Testis (tissue), 3 donors: ENCODE data around the gene PTGES2. TPM values are rescaled to one million over a fixed set of nuclear protein-coding genes. Genes with fewer than 3 reads are reported as not detected.
"Not testable (repeated sequence)": the region's sequence is repeated elsewhere in the genome, so short reads cannot be mapped to it uniquely, and the experiment has no call there.

Experiments
- DNase-seq: peaks from one replicate; pipeline ENCODE4 v3.0.0-alpha.2; 2019
- H3K27ac ChIP-seq, 2 donors: fragments of 200-600 bp; sonication (generic); one replicate each; pipeline ENCODE4 v1.5.1; 2019
- H3K27me3 ChIP-seq: fragments of 200-600 bp; sonication (generic); one replicate; pipeline ENCODE4 v1.5.1; 2019
- H3K36me3 ChIP-seq: fragments of 200-600 bp; sonication (generic); one replicate; pipeline ENCODE4 v1.5.1; 2017; ENCODE audit warnings: low read depth; ENCODE audit errors: missing control alignments
- H3K4me1 ChIP-seq: fragments of 200-600 bp; sonication (generic); one replicate; pipeline ENCODE4 v1.5.1; 2019
- H3K4me3 ChIP-seq, 2 donors: fragments of 200-600 bp; sonication (generic); one replicate each; pipeline ENCODE4 v1.5.1; 2017 to 2019
- H3K9me3 ChIP-seq: fragments of 200-600 bp; sonication (generic); one replicate; pipeline ENCODE4 v1.5.1; 2017
- CTCF ChIP-seq, 3 experiments: fragments of 450-650 bp in 2 of 3; fragments of 200-600 bp in 1 of 3; sonication (generic) in 1 of 3; IDR thresholded peaks; one replicate each; pipeline ENCODE4 v1.5.1; 2016 to 2019; ENCODE audit warnings: antibody characterized with exemption in 3 of 3, mild to moderate bottlenecking in 2 of 3, moderate library complexity in 1 of 3
- POLR2A ChIP-seq: fragments of 450-650 bp; IDR thresholded peaks from one replicate; pipeline ENCODE4 v1.6.1; 2017; ENCODE audit warnings: antibody characterized with exemption, mild to moderate bottlenecking, moderate library complexity
- WGBS, 2 donors: methylation state at CpG; one replicate each; pipeline ENCODE4 v1.1.5; 2018; 5-methylcytosine and 5-hydroxymethylcytosine counted together
- intact Hi-C: fragments of 100-400 bp; cut with DNase I; formaldehyde crosslinking; loops from one replicate; pipeline ENCODE4 v1.15.1; 2023; ENCODE audit warnings: low total_unique reads
- polyA plus RNA-seq: library from polyadenylated mRNA; stranded (reverse); fragments of 350-450 nt; fragmentation: Illumina TruSeq; extraction: RNeasy Lipid Tissue Mini Kit (QIAGEN cat#74804); gene quantifications from one replicate; pipeline ENCODE4 v1.2.3, GENCODE V29; 2014; ENCODE audit warnings: low read depth, low replicate concordance; ENCODE audit not compliant: insufficient read depth
- total RNA-seq, 2 donors: library from RNA; depleted of rRNA; stranded (reverse); fragments of >200 nt; gene quantifications; one replicate each; pipeline ENCODE4 v1.2.3, GENCODE V29; 2016

PTGES2 gene
- total and polyA plus RNA-seq, 3 donors from 2014 or later, result 53.1 to 96.4 (median 95.8) TPM

- TF ChIP-seq CTCF (IDR thresholded peaks at IDR 0.05) (no peak), POLR2A (no peak)
- DNase-seq, result no peak
- H3K27me3 ChIP-seq, result no peaks in the 10 kb centered on the region
- WGBS, 2 donors, result 69 to 81% methylated on average over 2 to 3 of the region's 3 CpGs
- H3K27ac ChIP-seq, result no peak overlapping the region
- no peaks in the 10 kb centered on the region for H3K36me3 ChIP-seq
- H3K9me3 ChIP-seq, result no peaks in the 10 kb centered on the region
- no peaks in the 10 kb centered on the region for H3K4me1 ChIP-seq
- H3K4me3 ChIP-seq, result no peak overlapping the region
- intact Hi-C loops, result no loop called here
These were observed 10.5 kb upstream of the PTGES2 start for GRCh38 chr9:128138001-128138400.

GRCh38 chr9:128136816-128137793 lies 9.6 kb upstream of the PTGES2 start:
- no peak for DNase-seq
- Histone ChIP-seq H3K36me3 (no peaks in the 10 kb centered on the region), H3K4me3 (no peak overlapping the region), H3K27ac (no peak overlapping the region), H3K9me3 (no peaks in the 10 kb centered on the region), H3K27me3 (no peaks in the 10 kb centered on the region), H3K4me1 (no peaks in the 10 kb centered on the region)
- TF ChIP-seq POLR2A (no peak), CTCF (IDR thresholded peaks at IDR 0.05) (no peak)
- WGBS, 2 donors, result 88 to 96% methylated on average over 16 to 18 of the region's 18 CpGs
- intact Hi-C loops, result no loop called here

- H3K36me3 ChIP-seq, intact Hi-C loops, H3K9me3 ChIP-seq, DNase-seq, H3K27ac ChIP-seq, H3K4me3 ChIP-seq, H3K27me3 ChIP-seq, H3K4me1 ChIP-seq: not testable (repeated sequence)
- WGBS, 2 donors, result 87 to 88% methylated on average over 6 to 8 of the region's 8 CpGs
These were observed 8.0 kb upstream of the PTGES2 start for GRCh38 chr9:128135561-128135960.

GRCh38 chr9:128132139-128132538 lies 4.6 kb upstream of the PTGES2 start:
- H3K27ac ChIP-seq, H3K4me3 ChIP-seq, DNase-seq, H3K9me3 ChIP-seq, H3K4me1 ChIP-seq, intact Hi-C loops, H3K36me3 ChIP-seq, H3K27me3 ChIP-seq: not testable (repeated sequence)
- WGBS, 2 donors, result 31 to 41% methylated on average over 8 of the region's 8 CpGs

- DNase-seq, H3K27ac ChIP-seq, H3K9me3 ChIP-seq, intact Hi-C loops, H3K4me1 ChIP-seq, H3K27me3 ChIP-seq, H3K36me3 ChIP-seq, H3K4me3 ChIP-seq: not testable (repeated sequence)
- 84 to 92% methylated on average over 8 of the region's 8 CpGs for WGBS, 2 donors
These were observed 3.8 kb upstream of the PTGES2 start for GRCh38 chr9:128131346-128131745.

- 68 to 72% methylated on average over 7 of the region's 7 CpGs for WGBS, 2 donors
- H3K4me3 ChIP-seq, DNase-seq, H3K36me3 ChIP-seq, H3K9me3 ChIP-seq, H3K27ac ChIP-seq, intact Hi-C loops, H3K27me3 ChIP-seq: not testable (repeated sequence)
- H3K4me1 ChIP-seq, result peaks cover 16% of the 10 kb centered on the region
These were observed 3.1 kb upstream of the PTGES2 start for GRCh38 chr9:128130651-128131050.
